Activated naive CD4-positive, alpha-beta T cell treated with anti-CD3 and anti-CD28 coated beads, Interleukin-2, amount 10 ng/mL, durations not matched to agents 7 days and 5 days (primary cell): Measurements from ENCODE around the gene ZNF253.
"Not testable (repeated sequence)": the region's sequence is repeated elsewhere in the genome, so short reads cannot be mapped to it uniquely, and the experiment has no call there.

Experiments used
- CTCF ChIA-PET: fragments of 350-600 bp; sonication (Branson Sonifier 250); formaldehyde crosslinking; loops from one replicate; lab custom pipeline; 2021; ENCODE audit warnings: antibody characterized with exemption; lab: Charles Lee
- DNase-seq: peaks from one replicate; pipeline ENCODE4 v3.0.0-alpha.2; 2020
- H3K27ac Mint-ChIP-seq: one replicate; pipeline ENCODE4 v1.8.0; 2021; ENCODE audit warnings: mild to moderate bottlenecking, moderate library complexity, mixed read lengths
- H3K27me3 Mint-ChIP-seq: one replicate; pipeline ENCODE4 v1.8.0; 2021; ENCODE audit warnings: mild to moderate bottlenecking, mixed read lengths
- H3K36me3 Mint-ChIP-seq: one replicate; pipeline ENCODE4 v1.8.0; 2021; ENCODE audit warnings: mixed read lengths
- H3K4me1 Mint-ChIP-seq: one replicate; pipeline ENCODE4 v1.8.0; 2021; ENCODE audit warnings: mixed read lengths
- H3K4me3 Mint-ChIP-seq: one replicate; pipeline ENCODE4 v1.8.0; 2021; ENCODE audit warnings: mild to moderate bottlenecking, moderate library complexity, mixed read lengths
- H3K9me3 Mint-ChIP-seq: one replicate; pipeline ENCODE4 v1.8.0; 2021; ENCODE audit warnings: mixed read lengths

Gene ZNF253

GRCh38 chr19:19860756-19861390 lies 4.8 kb upstream of the ZNF253 start:
- Mint-ChIP-seq H3K4me1 (peaks cover 11% of the 10 kb centered on the region), H3K27me3 (peaks cover 8% of the 10 kb centered on the region), H3K36me3 (peaks cover 10% of the 10 kb centered on the region), H3K27ac (no peak overlapping the region), H3K4me3 (peak overlapping the region; percentile 52), H3K9me3 (peaks cover 45% of the 10 kb centered on the region)
- CTCF ChIA-PET, result no interaction called here
- peak; percentile 48 for DNase-seq

GRCh38 chr19:19866611-19867248 lies 1.0 kb downstream of the ZNF253 start:
- H3K9me3 Mint-ChIP-seq, result peaks cover 37% of the 10 kb centered on the region
- peaks cover 36% of the 10 kb centered on the region for H3K36me3 Mint-ChIP-seq
- CTCF ChIA-PET, result no interaction called here
- peak; percentile 65 for DNase-seq
- H3K27ac Mint-ChIP-seq, result peak overlapping the region; percentile 99
- peak overlapping the region; percentile 97 for H3K4me3 Mint-ChIP-seq
- peaks cover 21% of the 10 kb centered on the region for H3K4me1 Mint-ChIP-seq
- no peaks in the 10 kb centered on the region for H3K27me3 Mint-ChIP-seq

GRCh38 chr19:19870086-19870485 lies 4.4 kb downstream of the ZNF253 start:
- DNase-seq, H3K27ac Mint-ChIP-seq, H3K27me3 Mint-ChIP-seq, H3K4me3 Mint-ChIP-seq: not testable (repeated sequence)
- CTCF ChIA-PET, result interaction anchor here (1.1 kb wide), 1 partner anchor 12 kb away, joined by 3 read pairs; no protein-coding TSS in a partner anchor
- peaks cover 21% of the 10 kb centered on the region for H3K4me1 Mint-ChIP-seq
- H3K36me3 Mint-ChIP-seq, result peaks cover 64% of the 10 kb centered on the region
- peaks cover 44% of the 10 kb centered on the region for H3K9me3 Mint-ChIP-seq

- CTCF ChIA-PET, result no interaction called here
- Mint-ChIP-seq H3K9me3 (peaks cover 56% of the 10 kb centered on the region), H3K27ac (no peak overlapping the region), H3K27me3 (no peaks in the 10 kb centered on the region), H3K36me3 (peaks cover 71% of the 10 kb centered on the region), H3K4me3 (no peak overlapping the region), H3K4me1 (peaks cover 17% of the 10 kb centered on the region)
- DNase-seq, result no peak
These were observed 6.2 kb downstream of the ZNF253 start for GRCh38 chr19:19871932-19872331.

- Mint-ChIP-seq H3K4me1 (peaks cover 5% of the 10 kb centered on the region), H3K4me3 (no peak overlapping the region)
- CTCF ChIA-PET, result no interaction called here
These were observed 7.7 kb downstream of the ZNF253 start for GRCh38 chr19:19873381-19873780.

GRCh38 chr19:19877724-19878123 lies 12.0 kb downstream of the ZNF253 start:
- Mint-ChIP-seq H3K27me3 (no peaks in the 10 kb centered on the region), H3K36me3 (peaks cover 71% of the 10 kb centered on the region), H3K27ac (no peak overlapping the region), H3K9me3 (peaks cover 48% of the 10 kb centered on the region), H3K4me1 (no peaks in the 10 kb centered on the region), H3K4me3 (no peak overlapping the region)
- CTCF ChIA-PET, result no interaction called here
- no peak for DNase-seq

More at GRCh38 chr19:19873381-19873780, 7.7 kb downstream of the ZNF253 start:
- Mint-ChIP-seq H3K27me3 (no peaks in the 10 kb centered on the region), H3K36me3 (peaks cover 66% of the 10 kb centered on the region), H3K9me3 (peaks cover 56% of the 10 kb centered on the region), H3K27ac (no peak overlapping the region)
- no peak for DNase-seq

- H3K27ac Mint-ChIP-seq, result no peak overlapping the region
These were observed 18.9 kb downstream of the ZNF253 start for GRCh38 chr19:19884583-19884982.

GRCh38 chr19:19892055-19892941 lies 26.6 kb downstream of the ZNF253 start:
- Mint-ChIP-seq H3K9me3 (peaks cover 58% of the 10 kb centered on the region), H3K27ac (peak overlapping the region; percentile 4), H3K36me3 (peaks cover 48% of the 10 kb centered on the region)
- H3K4me3 Mint-ChIP-seq, CTCF ChIA-PET, DNase-seq, H3K4me1 Mint-ChIP-seq, H3K27me3 Mint-ChIP-seq: not testable (repeated sequence)

More at GRCh38 chr19:19884583-19884982, 18.9 kb downstream of the ZNF253 start:
- peaks cover 61% of the 10 kb centered on the region for H3K36me3 Mint-ChIP-seq
- H3K27me3 Mint-ChIP-seq, result no peaks in the 10 kb centered on the region
- no peak overlapping the region for H3K4me3 Mint-ChIP-seq
- H3K4me1 Mint-ChIP-seq, result no peaks in the 10 kb centered on the region
- CTCF ChIA-PET, result no interaction called here
- no peak for DNase-seq
- peaks cover 35% of the 10 kb centered on the region for H3K9me3 Mint-ChIP-seq

GRCh38 chr19:19900139-19900728 lies 34.6 kb downstream of the ZNF253 start:
- H3K9me3 Mint-ChIP-seq, result peaks cover 75% of the 10 kb centered on the region
- peaks cover 34% of the 10 kb centered on the region for H3K4me1 Mint-ChIP-seq
- peak overlapping the region; percentile 98 for H3K27ac Mint-ChIP-seq
- no peaks in the 10 kb centered on the region for H3K27me3 Mint-ChIP-seq
- peak overlapping the region; percentile 97 for H3K4me3 Mint-ChIP-seq
- H3K36me3 Mint-ChIP-seq, result peaks cover 74% of the 10 kb centered on the region
- no peak for DNase-seq
- CTCF ChIA-PET, result no interaction called here

GRCh38 chr19:19900729-19901444 lies 35.2 kb downstream of the ZNF253 start, which contains the start of gene ZNF93:
TSS of gene ZNF93 (plus strand) at chr19:19900946. CDS start at chr19:19901089, 143 bp downstream.
- H3K4me1 Mint-ChIP-seq, result peaks cover 37% of the 10 kb centered on the region
- H3K27ac Mint-ChIP-seq, result peak within 1 kb of the TSS; percentile 98
- H3K4me3 Mint-ChIP-seq, result peak within 1 kb of the TSS; percentile 97
- H3K9me3 Mint-ChIP-seq, result peaks cover 75% of the 10 kb centered on the region
- H3K36me3 Mint-ChIP-seq, result peaks cover 81% of the 10 kb centered on the region
- no peaks in the 10 kb centered on the region for H3K27me3 Mint-ChIP-seq
- CTCF ChIA-PET, result no interaction called here
- DNase-seq, result peak; percentile 96

- Mint-ChIP-seq H3K4me1 (peaks cover 17% of the 10 kb centered on the region), H3K9me3 (peaks cover 67% of the 10 kb centered on the region), H3K36me3 (peaks cover 84% of the 10 kb centered on the region)
- H3K27me3 Mint-ChIP-seq, CTCF ChIA-PET, H3K27ac Mint-ChIP-seq, H3K4me3 Mint-ChIP-seq, DNase-seq: not testable (repeated sequence)
These were observed 41.9 kb downstream of the ZNF253 start for GRCh38 chr19:19907551-19907950.

- H3K9me3 Mint-ChIP-seq, result peaks cover 58% of the 10 kb centered on the region
These were observed 44.0 kb downstream of the ZNF253 start for GRCh38 chr19:19909654-19910053.

GRCh38 chr19:19911150-19911549 lies 45.5 kb downstream of the ZNF253 start:
- H3K27ac Mint-ChIP-seq, result no peak overlapping the region
- H3K9me3 Mint-ChIP-seq, result peaks cover 47% of the 10 kb centered on the region
- H3K4me1 Mint-ChIP-seq, result no peaks in the 10 kb centered on the region
- CTCF ChIA-PET, result no interaction called here
- H3K4me3 Mint-ChIP-seq, result no peak overlapping the region
- H3K36me3 Mint-ChIP-seq, result peaks cover 79% of the 10 kb centered on the region
- H3K27me3 Mint-ChIP-seq, result no peaks in the 10 kb centered on the region
- no peak for DNase-seq

More at GRCh38 chr19:19909654-19910053, 44.0 kb downstream of the ZNF253 start:
- CTCF ChIA-PET, result no interaction called here
- no peak for DNase-seq
- no peaks in the 10 kb centered on the region for H3K27me3 Mint-ChIP-seq
- no peak overlapping the region for H3K27ac Mint-ChIP-seq
- H3K4me3 Mint-ChIP-seq, result no peak overlapping the region
- H3K4me1 Mint-ChIP-seq, result peaks cover 7% of the 10 kb centered on the region
- peaks cover 82% of the 10 kb centered on the region for H3K36me3 Mint-ChIP-seq
